Bronchial epithelial cell (primary cell): ENCODE data around the gene CABLES2. TPM values are rescaled to one million over a fixed set of nuclear protein-coding genes. Genes with fewer than 3 reads are reported as not detected.
"Not testable (repeated sequence)": the region's sequence is repeated elsewhere in the genome, so short reads cannot be mapped to it uniquely, and the experiment has no call there.

Experiments
- DNase-seq: peaks from one replicate; pipeline ENCODE4 v3.0.0-alpha.2; 2010; ENCODE audit warnings: low read depth
- FAIRE-seq: peaks from 2 replicates; lab custom pipeline; 2011; peaks lifted over from hg19 to GRCh38; lab: Jason Lieb, UNC
- H3K27me3 ChIP-seq: 2 replicates; pipeline ENCODE4 v1.5.1; 2011; ENCODE audit warnings: low read length; ENCODE audit not compliant: control insufficient read depth, insufficient read depth
- H3K36me3 ChIP-seq: 2 replicates; pipeline ENCODE4 v1.5.1; 2011; ENCODE audit warnings: low read length; ENCODE audit not compliant: control insufficient read depth, insufficient read depth
- H3K4me3 ChIP-seq: 2 replicates; pipeline ENCODE4 v1.5.1; 2011; ENCODE audit warnings: mild to moderate bottlenecking, low read depth, low read length, control low read depth
- total RNA-seq: library from RNA; depleted of rRNA; stranded (reverse); fragments of >200 nt; gene quantifications from 2 replicates; pipeline ENCODE4 v1.2.1, GENCODE V29; 2014
- TF ChIP-seq, protein P1 (sequence below): IDR thresholded peaks from 2 replicates; pipeline ENCODE4 v1.5.1; 2011; ENCODE audit warnings: mild to moderate bottlenecking, moderate library complexity, low read length, control low read depth, inconsistent platforms; ENCODE audit not compliant: insufficient read depth, severe bottlenecking

CABLES2 gene
- total RNA-seq, 1 donor from 2014 or later, result 1.3 TPM

DNA sequence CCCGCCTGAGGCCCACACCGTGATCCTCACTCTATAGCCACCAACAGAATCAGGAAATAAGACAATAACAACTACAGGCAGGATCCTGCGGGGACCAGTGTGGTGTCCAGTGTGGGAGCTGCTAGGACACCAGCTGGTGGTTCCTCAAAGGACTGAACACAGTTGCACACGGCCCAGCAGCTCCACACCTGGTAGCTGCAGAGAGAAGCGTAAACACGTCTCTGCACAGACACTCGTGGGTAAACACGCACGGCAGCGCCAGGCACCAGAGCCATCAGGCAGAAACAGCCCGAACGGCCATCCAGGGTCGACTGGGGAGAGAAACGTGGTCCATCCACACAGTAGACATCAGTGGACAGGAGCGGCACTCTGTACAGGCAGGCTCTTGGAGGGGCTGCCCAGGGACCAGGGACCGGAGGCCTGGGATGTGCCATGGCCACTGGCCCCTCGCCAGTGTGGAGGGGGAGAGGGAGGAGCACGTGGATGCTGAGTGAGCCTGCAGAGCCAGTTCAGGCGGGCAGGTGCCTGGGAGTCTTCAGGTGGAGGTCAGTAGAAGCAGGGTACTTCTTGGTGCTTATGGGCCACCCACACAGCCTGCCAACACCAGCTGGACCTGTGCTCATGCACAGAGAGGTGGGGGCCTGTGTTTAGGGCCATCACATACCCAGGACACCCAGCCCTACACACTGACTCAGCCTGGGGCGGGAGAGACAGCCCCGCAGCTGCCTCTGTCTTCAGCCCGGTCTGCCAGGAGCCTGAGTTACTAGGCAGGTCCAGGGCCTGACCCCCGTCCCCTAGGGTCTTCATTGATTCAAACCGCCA lies 32.5 kb downstream of the CABLES2 start:
- FAIRE-seq, result no peak
- Histone ChIP-seq H3K36me3 (no peaks in the 10 kb centered on the region), H3K4me3 (no peak overlapping the region), H3K27me3 (no peaks in the 10 kb centered on the region)
- TF ChIP-seq, protein P1, sequence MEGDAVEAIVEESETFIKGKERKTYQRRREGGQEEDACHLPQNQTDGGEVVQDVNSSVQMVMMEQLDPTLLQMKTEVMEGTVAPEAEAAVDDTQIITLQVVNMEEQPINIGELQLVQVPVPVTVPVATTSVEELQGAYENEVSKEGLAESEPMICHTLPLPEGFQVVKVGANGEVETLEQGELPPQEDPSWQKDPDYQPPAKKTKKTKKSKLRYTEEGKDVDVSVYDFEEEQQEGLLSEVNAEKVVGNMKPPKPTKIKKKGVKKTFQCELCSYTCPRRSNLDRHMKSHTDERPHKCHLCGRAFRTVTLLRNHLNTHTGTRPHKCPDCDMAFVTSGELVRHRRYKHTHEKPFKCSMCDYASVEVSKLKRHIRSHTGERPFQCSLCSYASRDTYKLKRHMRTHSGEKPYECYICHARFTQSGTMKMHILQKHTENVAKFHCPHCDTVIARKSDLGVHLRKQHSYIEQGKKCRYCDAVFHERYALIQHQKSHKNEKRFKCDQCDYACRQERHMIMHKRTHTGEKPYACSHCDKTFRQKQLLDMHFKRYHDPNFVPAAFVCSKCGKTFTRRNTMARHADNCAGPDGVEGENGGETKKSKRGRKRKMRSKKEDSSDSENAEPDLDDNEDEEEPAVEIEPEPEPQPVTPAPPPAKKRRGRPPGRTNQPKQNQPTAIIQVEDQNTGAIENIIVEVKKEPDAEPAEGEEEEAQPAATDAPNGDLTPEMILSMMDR, result no peak
- DNase-seq, result no peak

DNA sequence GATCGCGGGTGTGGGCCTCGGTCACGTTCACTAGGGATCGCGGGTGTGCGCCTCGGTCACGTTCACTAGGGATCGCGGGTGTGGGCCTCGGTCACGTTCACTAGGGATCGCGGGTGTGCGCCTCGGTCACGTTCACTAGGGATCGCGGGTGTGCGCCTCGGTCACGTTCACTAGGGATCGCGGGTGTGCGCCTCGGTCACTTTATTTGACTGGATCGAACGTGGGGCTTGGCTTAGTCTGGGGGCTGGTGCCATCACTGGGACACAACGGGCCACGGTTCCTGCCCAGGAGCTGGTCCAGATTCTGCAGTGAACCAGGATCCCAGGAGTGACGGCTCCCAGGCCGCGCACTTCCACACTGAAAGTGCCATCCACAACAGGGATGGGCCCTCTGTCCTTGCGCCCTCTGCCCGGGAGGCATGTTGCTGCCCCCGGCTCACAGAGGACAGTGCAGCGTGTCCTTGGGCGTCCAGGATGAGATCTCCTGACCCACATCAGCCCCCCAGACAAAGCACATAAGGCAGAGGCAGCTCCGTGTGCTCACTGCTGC lies 33.4 kb downstream of the CABLES2 start:
- not testable (repeated sequence) for H3K27me3 ChIP-seq, H3K4me3 ChIP-seq, H3K36me3 ChIP-seq, FAIRE-seq, DNase-seq

DNA sequence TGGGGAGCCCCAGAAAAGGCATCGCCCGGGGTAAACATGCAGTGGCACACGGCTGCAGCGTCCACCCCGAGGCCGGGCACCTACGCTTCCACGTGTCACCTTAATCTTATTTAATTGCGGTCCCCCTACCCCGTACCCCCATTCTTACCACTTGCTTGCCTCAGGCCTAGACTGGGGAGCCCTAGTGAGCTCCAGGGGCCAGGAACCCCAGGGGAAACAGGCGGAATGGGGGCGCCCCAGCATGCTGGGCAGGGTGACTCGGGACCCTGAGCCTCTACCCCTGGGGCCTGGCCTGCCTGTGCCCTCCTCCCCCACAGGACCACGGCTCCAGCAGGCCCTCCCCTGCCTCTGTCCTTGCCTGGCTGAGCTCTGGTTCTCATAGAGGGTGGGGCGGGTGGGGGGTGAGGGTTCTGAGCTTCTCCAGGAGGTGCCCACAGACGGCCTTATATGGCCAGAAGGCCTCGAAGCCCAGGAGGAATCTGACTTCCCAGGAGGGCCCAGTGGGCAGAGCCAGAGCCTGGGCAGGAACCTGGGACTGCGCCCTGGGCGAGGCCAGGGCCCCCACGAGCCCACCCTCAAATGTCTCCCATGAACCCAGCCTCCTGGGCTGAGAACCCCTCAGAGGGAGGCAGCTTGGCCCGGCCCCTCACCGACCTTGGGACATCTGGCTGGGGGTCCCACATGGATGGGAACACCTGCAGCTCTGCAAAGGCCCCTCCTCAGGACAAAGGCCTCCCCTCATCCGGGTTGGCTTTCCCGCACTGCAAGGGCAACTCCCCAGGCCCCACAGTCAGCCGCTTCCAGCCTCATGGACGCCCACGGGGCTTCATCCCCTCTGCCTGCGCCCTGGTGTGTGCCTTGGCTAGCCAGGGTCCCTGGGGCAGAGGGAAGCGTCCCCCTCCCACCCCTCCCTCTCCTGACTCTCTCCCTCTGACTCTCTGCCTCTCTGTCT lies 34.8 kb downstream of the CABLES2 start:
- DNase-seq (no peak), FAIRE-seq (no peak)
- Histone ChIP-seq H3K4me3 (no peak overlapping the region), H3K36me3 (no peaks in the 10 kb centered on the region), H3K27me3 (no peaks in the 10 kb centered on the region)
- TF ChIP-seq, protein P1, result no peak

DNA sequence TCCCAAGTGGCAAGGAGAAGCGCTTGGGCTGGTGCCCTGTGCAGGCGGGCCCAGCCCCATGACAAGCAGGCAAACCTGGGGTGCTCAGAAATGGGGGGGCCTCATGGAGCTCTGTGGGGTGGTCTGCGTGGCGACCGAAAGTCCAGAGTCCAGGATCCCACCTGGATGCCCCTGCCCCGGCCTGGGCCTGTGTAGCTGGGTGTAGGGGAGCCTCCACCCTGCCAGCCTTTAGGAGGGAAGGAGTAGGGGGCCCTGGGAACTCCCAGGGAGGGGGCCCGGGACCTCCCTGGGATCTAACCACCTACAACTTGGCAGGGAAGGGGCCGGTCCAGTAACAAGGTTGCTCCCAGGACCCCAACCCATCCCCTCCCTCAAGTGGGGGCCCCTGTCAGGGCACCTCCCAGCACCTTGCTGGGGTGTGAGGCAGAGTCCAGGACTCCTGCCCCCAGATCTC lies 35.5 kb downstream of the CABLES2 start:
- no peaks in the 10 kb centered on the region for H3K36me3 ChIP-seq
- no peak overlapping the region for H3K4me3 ChIP-seq
- H3K27me3 ChIP-seq, result no peaks in the 10 kb centered on the region
- DNase-seq (no peak), FAIRE-seq (no peak)
- TF ChIP-seq, protein P1, result no peak

DNA sequence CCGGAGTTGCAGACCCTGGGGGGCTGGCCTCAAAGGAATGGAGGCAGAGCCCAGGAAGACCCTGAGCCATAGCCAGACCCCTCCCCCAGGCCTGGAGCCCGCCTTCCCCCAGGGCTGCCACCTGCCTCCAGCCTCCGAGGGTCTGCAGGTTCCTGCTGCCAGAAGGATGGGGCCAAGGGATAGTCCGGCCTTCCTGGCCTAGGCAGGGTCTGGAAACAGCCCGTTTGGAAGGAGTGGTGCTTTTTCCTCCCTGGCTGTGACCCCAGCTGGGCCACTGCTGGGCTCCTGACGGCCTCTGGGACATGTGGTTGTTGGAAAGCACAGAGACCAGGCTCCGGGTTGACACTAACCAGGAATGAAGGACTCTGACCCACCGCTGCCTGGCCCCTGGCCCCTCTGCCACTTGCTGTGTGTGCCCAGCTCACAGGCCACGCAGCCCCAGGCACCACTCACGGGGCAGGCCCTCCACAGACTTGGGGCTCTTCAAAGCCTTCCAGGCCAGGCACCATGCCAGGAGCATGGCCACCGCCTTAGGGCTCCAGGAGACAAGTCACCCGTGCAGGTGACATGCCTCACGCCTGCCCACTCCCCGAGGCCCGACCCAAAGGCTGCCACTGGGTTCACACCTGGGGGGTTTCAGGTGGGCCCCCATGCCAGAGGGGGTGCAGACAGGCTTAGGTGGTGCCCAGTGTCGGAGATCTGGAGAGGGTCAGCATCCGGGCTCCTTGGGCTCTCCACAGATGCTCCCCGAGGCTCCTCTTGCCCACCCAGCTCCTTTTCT lies 36.1 kb downstream of the CABLES2 start:
- DNase-seq, result no peak
- FAIRE-seq, result no peak
- H3K36me3 ChIP-seq, result peaks cover 1% of the 10 kb centered on the region
- no peaks in the 10 kb centered on the region for H3K27me3 ChIP-seq
- no peak overlapping the region for H3K4me3 ChIP-seq
- TF ChIP-seq, protein P1, result no peak
